Endodermal cell (in vitro differentiated cells): ENCODE data around the gene SERPIND1. TPM values are rescaled to one million over a fixed set of nuclear protein-coding genes. Genes with fewer than 3 reads are reported as not detected.

ENCODE experiments used
- DNase-seq: peaks from one replicate; pipeline ENCODE4 v3.0.0-alpha.2; 2017
- H3K27ac ChIP-seq: 2 replicates; pipeline ENCODE4 v1.5.1; 2013; ENCODE audit warnings: mild to moderate bottlenecking, low read depth, low read length, moderate library complexity
- H3K27me3 ChIP-seq: 2 replicates; pipeline ENCODE4 v1.6.1; 2013; ENCODE audit warnings: mild to moderate bottlenecking, low read length, moderate library complexity; ENCODE audit not compliant: insufficient read depth, control insufficient read depth, poor library complexity, severe bottlenecking
- H3K36me3 ChIP-seq: 2 replicates; pipeline ENCODE4 v1.7.0; 2013; ENCODE audit warnings: mild to moderate bottlenecking, low read length, moderate library complexity; ENCODE audit not compliant: control insufficient read depth, insufficient read depth
- H3K4me1 ChIP-seq: one replicate; pipeline ENCODE4 v1.7.0; 2013; ENCODE audit warnings: low read length; ENCODE audit not compliant: control insufficient read depth, insufficient read depth
- H3K4me3 ChIP-seq: 2 replicates; pipeline ENCODE4 v1.5.1; 2013; ENCODE audit warnings: mild to moderate bottlenecking, low read length, moderate library complexity
- H3K9ac ChIP-seq: 2 replicates; pipeline ENCODE4 v1.6.1; 2013; ENCODE audit warnings: mild to moderate bottlenecking, low read length, moderate library complexity; ENCODE audit not compliant: poor library complexity, severe bottlenecking; ENCODE audit errors: extremely low read depth
- H3K9me3 ChIP-seq: 2 replicates; pipeline ENCODE4 v1.6.1; 2013; ENCODE audit warnings: mild to moderate bottlenecking, low read length, moderate library complexity; ENCODE audit not compliant: control insufficient read depth
- H3K27ac Mint-ChIP-seq: 2 replicates; pipeline ENCODE4 v1.8.0; 2020; ENCODE audit warnings: mixed read lengths
- H3K27me3 Mint-ChIP-seq: 2 replicates; pipeline ENCODE4 v1.8.0; 2021; ENCODE audit warnings: mild to moderate bottlenecking, mixed read lengths; ENCODE audit not compliant: insufficient read depth
- H3K36me3 Mint-ChIP-seq: 2 replicates; pipeline ENCODE4 v1.8.0; 2020; ENCODE audit warnings: low read depth, mixed read lengths
- H3K4me1 Mint-ChIP-seq: 2 replicates; pipeline ENCODE4 v1.8.0; 2020; ENCODE audit warnings: mixed read lengths
- H3K4me3 Mint-ChIP-seq: 2 replicates; pipeline ENCODE4 v1.8.0; 2020; ENCODE audit warnings: mild to moderate bottlenecking, moderate library complexity, mixed read lengths
- H3K9me3 Mint-ChIP-seq: 2 replicates; pipeline ENCODE4 v1.8.0; 2020; ENCODE audit warnings: mild to moderate bottlenecking, mixed read lengths
- WGBS, 2 experiments: methylation state at CpG; one replicate each; pipeline versions ENCODE4 v1.1.5 to v1.1.7; 2013; ENCODE audit warnings: missing lambda C conversion rate in 2 of 2, mixed read lengths in 1 of 2; ENCODE audit not compliant: insufficient coverage in 1 of 2, insufficient read length in 1 of 2; 5-methylcytosine and 5-hydroxymethylcytosine counted together
- total RNA-seq, 2 donors: library from RNA; stranded (reverse); fragmentation: NEBNext Ultra II Directional in 1 of 2; extraction: Animal tissue kit (Norgen Biotek cat#: 25700) in 1 of 2; gene quantifications; 2 replicates in 1 of 2; 3 replicates in 1 of 2; pipeline ENCODE4 v1.2.1, GENCODE V29; 2021
- TF ChIP-seq, protein P1 (sequence below): fragments of 200-600 bp; sonication (generic); conservative IDR thresholded peaks from 2 replicates; pipeline ENCODE4 v1.5.0; 2021; ENCODE audit warnings: antibody characterized with exemption, mild to moderate bottlenecking

Gene SERPIND1
- total RNA-seq, 2 donors from 2014 or later, result not detected

DNA sequence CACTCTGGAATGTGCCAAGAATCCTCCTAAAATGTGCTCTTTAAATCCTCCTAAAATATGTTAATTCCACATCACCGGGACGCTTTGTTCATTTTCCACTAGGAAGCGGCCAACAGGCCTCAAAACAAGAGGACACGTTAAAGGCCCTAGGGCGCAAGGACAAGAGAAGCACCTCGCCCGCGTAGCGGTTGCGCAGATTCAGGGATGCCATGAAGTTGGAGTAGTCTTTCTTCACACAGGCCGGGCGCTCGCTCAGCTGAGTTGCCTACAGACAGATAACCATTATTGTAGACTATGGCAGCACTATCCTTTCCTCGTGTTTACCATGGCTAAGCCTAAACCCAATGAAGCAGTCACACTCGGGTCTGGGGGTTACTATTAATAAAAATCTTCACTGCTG lies 29.5 kb upstream of the SERPIND1 start:
- Mint-ChIP-seq H3K36me3 (peaks cover 36% of the 10 kb centered on the region), H3K9me3 (peaks cover 4% of the 10 kb centered on the region), H3K4me3 (no peak overlapping the region), H3K27me3 (no peaks in the 10 kb centered on the region), H3K27ac (no peak overlapping the region), H3K4me1 (no peaks in the 10 kb centered on the region)
- WGBS, 2 experiments, result 96 to 98% methylated on average over 13 to 15 of the region's 15 CpGs
- H3K27me3 ChIP-seq, result no peaks in the 10 kb centered on the region
- TF ChIP-seq, protein P1, sequence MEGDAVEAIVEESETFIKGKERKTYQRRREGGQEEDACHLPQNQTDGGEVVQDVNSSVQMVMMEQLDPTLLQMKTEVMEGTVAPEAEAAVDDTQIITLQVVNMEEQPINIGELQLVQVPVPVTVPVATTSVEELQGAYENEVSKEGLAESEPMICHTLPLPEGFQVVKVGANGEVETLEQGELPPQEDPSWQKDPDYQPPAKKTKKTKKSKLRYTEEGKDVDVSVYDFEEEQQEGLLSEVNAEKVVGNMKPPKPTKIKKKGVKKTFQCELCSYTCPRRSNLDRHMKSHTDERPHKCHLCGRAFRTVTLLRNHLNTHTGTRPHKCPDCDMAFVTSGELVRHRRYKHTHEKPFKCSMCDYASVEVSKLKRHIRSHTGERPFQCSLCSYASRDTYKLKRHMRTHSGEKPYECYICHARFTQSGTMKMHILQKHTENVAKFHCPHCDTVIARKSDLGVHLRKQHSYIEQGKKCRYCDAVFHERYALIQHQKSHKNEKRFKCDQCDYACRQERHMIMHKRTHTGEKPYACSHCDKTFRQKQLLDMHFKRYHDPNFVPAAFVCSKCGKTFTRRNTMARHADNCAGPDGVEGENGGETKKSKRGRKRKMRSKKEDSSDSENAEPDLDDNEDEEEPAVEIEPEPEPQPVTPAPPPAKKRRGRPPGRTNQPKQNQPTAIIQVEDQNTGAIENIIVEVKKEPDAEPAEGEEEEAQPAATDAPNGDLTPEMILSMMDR, result no peak
- no peak overlapping the region for H3K9ac ChIP-seq
- H3K9me3 ChIP-seq, result peaks cover 11% of the 10 kb centered on the region
- H3K27ac ChIP-seq, result no peak overlapping the region
- H3K36me3 ChIP-seq, result peaks cover 30% of the 10 kb centered on the region
- no peak for DNase-seq
- H3K4me3 ChIP-seq, result no peak overlapping the region
- no peaks in the 10 kb centered on the region for H3K4me1 ChIP-seq

DNA sequence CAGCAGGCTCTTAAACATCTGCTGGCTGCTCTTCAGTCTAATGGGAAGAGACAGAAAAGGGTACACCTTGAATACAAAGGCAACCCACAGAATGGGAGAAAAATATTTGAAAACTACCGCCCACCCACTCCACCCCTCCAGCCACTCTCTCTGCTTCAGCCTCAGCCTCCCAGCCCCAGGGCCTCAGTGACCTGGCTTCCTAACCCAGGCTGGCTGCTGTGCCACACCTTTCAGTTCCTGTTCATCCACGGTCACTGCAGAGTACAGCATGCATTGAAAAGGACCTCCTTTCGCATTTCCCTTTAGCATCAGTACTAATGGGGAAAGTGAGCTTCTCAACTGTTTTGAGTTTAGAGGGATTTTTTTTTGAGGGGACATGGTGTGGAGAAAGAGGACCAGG lies 28.8 kb upstream of the SERPIND1 start:
- no peak overlapping the region for H3K9ac ChIP-seq
- Mint-ChIP-seq H3K36me3 (peaks cover 37% of the 10 kb centered on the region), H3K4me3 (no peak overlapping the region), H3K9me3 (peaks cover 4% of the 10 kb centered on the region), H3K4me1 (no peaks in the 10 kb centered on the region), H3K27me3 (no peaks in the 10 kb centered on the region), H3K27ac (no peak overlapping the region)
- H3K36me3 ChIP-seq, result peaks cover 30% of the 10 kb centered on the region
- WGBS, 2 experiments, result 80 to 94% methylated on average over 1 to 3 of the region's 3 CpGs
- no peaks in the 10 kb centered on the region for H3K4me1 ChIP-seq
- H3K27ac ChIP-seq, result no peak overlapping the region
- TF ChIP-seq, protein P1, result no peak
- no peaks in the 10 kb centered on the region for H3K27me3 ChIP-seq
- DNase-seq, result no peak
- peaks cover 11% of the 10 kb centered on the region for H3K9me3 ChIP-seq
- H3K4me3 ChIP-seq, result no peak overlapping the region

DNA sequence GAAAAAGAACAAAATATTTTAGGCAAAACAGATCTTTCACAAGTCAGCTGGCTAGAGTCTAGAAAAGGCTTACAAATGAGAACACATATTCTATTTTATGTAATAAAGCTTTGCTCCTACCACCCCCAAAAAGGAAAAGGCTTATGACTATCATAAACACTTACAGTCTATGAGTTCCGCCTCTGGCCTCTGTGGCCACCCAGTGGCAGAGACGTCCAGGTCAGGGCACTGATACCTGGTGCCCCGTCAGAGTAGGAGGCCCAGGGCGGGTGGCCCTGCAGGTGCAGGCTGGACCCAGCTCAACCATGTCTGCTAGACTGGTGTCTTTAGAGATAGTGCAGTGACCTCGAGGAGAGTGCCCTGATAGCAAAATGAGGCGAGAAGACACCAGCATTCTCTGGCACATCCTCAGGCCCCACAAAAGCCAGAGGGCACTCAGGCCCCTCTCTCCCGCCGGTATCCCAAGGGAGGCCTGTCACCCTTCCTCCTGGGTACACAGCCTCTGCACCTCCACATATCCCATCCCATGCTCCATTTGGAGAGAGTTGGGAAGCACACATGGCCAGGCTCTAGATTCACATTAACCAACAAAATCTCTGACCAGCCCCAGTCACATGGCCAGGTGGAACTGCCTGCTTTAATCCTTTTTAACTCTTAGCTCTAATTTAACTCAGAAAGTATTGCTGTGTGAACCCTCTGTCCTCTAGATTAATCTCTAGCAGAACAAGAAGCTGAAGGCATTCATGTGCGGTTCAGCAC lies 27.3 kb upstream of the SERPIND1 start:
- TF ChIP-seq, protein P1, result no peak
- Mint-ChIP-seq H3K4me3 (no peak overlapping the region), H3K27me3 (no peaks in the 10 kb centered on the region), H3K9me3 (no peaks in the 10 kb centered on the region), H3K27ac (no peak overlapping the region), H3K4me1 (no peaks in the 10 kb centered on the region), H3K36me3 (peaks cover 28% of the 10 kb centered on the region)
- H3K27me3 ChIP-seq, result no peaks in the 10 kb centered on the region
- no peaks in the 10 kb centered on the region for H3K4me1 ChIP-seq
- WGBS, 2 experiments, result 88 to 92% methylated on average over 6 to 9 of the region's 9 CpGs
- H3K4me3 ChIP-seq, result no peak overlapping the region
- no peak overlapping the region for H3K9ac ChIP-seq
- peaks cover 19% of the 10 kb centered on the region for H3K36me3 ChIP-seq
- no peak overlapping the region for H3K27ac ChIP-seq
- DNase-seq, result no peak
- no peaks in the 10 kb centered on the region for H3K9me3 ChIP-seq
